ENCODE measurements around the gene OSBPL6. TPM values are rescaled to one million over a fixed set of nuclear protein-coding genes. Genes with fewer than 3 reads are reported as not detected.

Gene OSBPL6
- total RNA-seq, 8 experiments from 2014 or later: 6.8 to 16.5 (median 11.2) TPM

DNA sequence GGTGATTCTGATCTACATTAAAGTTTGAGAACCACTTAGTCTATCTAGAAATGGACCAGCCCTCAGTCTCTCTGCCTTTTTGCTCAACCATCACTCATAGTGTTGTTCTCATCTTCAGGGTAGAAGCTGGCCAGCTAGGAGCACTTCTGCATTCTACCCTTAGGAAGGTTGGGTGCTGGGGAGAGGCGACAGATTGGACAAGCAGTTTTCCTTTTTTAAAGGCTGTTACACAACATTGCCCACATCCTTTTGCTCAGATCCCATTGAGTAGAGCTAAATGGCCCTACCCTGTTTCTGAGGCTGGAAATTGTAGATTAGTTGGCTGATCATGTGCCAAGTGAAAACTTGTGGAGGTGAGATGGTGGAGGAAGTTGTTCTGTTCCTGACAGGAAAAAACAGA, 35.6 kb downstream of the OSBPL6 start:
- ATAC-seq (replicated peaks in 6 of 8): no peak
- WGBS, 10 experiments: 83 to 100% (median 88%) methylated on average over 1 of the region's 1 CpG; no CpG with 5 or more reads in 5 of the 10 experiments
- in situ Hi-C loops (cut with MboI; ENCODE audit: low pct_unique_long_range_greater_than_20kb in 2 of 9, low sequenced_read_pairs in 9 of 9, unreplicated experiment in 9 of 9): no loop called here
- Histone ChIP-seq H3K4me3 (no peak overlapping the region), H3K27ac (no peak overlapping the region), H3K4me1 (replicated peaks in 1 of 2) (peaks cover 6 to 9% of the 10 kb centered on the region in 2 donors)

DNA sequence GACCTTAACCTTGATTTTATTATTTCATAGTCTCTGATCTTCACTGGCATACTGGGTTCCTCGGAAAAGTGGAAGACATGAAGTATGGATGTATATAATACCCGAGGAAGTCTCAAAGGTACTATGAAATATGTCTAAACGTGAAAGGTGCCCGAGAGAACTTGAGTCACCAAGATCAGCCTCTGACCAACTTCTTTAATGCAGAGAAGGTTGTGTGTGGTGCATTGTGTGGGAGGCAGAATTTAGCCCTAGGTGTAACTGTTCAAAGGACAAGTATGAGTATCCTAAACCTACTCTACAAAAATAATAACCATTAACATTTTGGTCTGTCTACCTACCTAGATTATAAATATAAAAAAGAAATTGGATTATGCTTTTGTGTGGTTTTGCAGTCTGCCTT, 36.1 kb downstream of the OSBPL6 start:
- 66 to 100% (median 83%) methylated on average over 2 to 4 of the region's 4 CpGs; no CpG with 5 or more reads in 3 of the 10 experiments for WGBS, 10 experiments
- in situ Hi-C loops (cut with MboI; ENCODE audit: low pct_unique_long_range_greater_than_20kb in 2 of 9, low sequenced_read_pairs in 9 of 9, unreplicated experiment in 9 of 9): no loop called here
- no peak overlapping the region for H3K27ac ChIP-seq
- H3K4me3 ChIP-seq: no peak overlapping the region
- peaks cover 2 to 5% of the 10 kb centered on the region in 2 donors for H3K4me1 ChIP-seq (replicated peaks in 1 of 2)
- no peak for ATAC-seq (replicated peaks in 6 of 8)

DNA sequence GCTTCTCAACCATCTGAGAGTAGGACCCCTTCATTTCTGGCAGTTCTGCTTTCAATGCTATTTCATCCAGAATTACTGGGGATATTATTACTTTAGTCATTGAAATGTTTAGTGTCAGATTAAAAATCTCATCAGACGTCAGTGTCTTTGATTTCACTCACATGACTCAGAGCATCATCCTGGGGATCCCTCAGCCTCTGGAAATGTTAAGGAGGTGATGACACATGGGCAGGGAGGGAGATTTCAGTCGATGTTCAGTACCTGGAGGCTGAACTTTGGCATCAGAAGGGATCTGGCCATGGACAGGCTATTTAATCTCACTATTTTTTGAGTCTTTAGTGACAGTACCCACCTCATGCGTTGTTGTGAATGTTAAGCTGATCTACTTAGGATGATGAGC, 39.1 kb downstream of the OSBPL6 start:
- Histone ChIP-seq H3K4me1 (replicated peaks in 1 of 2) (no peaks in the 10 kb centered on the region), H3K4me3 (no peak overlapping the region), H3K27ac (no peak overlapping the region)
- in situ Hi-C loops (cut with MboI; ENCODE audit: low pct_unique_long_range_greater_than_20kb in 2 of 9, low sequenced_read_pairs in 9 of 9, unreplicated experiment in 9 of 9): no loop called here
- peak in 4 of 8 experiments; percentile 15 to 53 (median 42) for ATAC-seq (replicated peaks in 6 of 8)
- WGBS, 10 experiments: 10 to 100% (median 63%) methylated on average over 1 to 3 of the region's 3 CpGs; no CpG with 5 or more reads in 2 of the 10 experiments

DNA sequence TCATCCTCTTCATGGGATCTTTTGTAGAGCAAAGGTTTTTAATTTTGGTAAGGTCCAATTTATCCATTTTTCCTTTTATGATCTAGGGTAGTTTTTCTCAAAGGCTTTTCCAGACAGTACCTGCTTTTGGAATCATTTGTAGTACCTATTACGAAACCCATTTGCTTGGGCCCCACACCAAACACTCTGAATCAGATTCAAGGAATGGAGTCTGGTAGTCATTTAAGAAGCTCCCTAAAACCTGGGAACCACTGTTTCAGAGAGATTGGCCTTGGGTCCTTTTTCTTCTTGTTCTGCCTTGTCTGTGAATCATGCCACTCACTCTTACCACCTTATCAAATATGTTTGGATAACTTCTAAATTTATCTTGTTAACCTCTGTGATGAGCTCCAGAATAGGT, 40.3 kb downstream of the OSBPL6 start:
- no peaks in the 10 kb centered on the region for H3K4me1 ChIP-seq (replicated peaks in 1 of 2)
- ATAC-seq (replicated peaks in 6 of 8): no peak
- WGBS, 10 experiments: 80 to 100% (median 94%) methylated on average over 1 of the region's 1 CpG; no CpG with 5 or more reads in 4 of the 10 experiments
- in situ Hi-C loops (cut with MboI; ENCODE audit: low pct_unique_long_range_greater_than_20kb in 2 of 9, low sequenced_read_pairs in 9 of 9, unreplicated experiment in 9 of 9): no loop called here
- H3K27ac ChIP-seq: no peak overlapping the region
- H3K4me3 ChIP-seq: no peak overlapping the region

DNA sequence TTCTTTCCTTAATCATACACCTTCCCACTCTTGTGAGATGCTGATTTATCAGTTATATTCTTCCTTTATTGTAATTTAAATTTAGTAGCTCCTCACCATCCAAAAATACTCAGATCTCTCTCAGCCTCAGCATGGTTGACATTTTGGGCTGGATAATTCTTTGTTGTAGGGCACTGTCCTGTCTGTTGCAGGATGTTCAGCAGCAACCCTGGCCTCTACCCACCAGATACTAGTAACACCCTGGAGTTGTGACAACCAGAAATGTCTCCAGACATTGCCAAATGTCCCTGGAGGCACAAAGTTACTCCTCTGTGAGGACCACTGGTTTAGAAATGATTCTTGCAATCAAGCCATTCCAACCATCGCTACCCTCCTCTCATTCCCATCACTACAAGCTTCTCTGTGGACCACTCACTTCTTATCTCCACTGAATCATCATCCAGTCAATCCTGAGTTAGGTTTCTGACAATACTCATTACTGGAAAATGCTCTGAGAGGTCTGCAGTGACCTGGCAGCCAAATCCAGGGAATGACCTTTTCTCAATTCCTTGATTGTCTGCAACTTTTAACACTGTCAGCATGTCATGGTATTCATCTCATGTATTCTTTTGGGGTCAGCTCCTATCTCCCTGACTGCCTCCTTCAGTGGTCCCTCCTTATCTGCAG, 43.3 kb downstream of the OSBPL6 start:
- 100% methylated on average over 1 of the region's 1 CpG; no CpG with 5 or more reads in 5 of the 10 experiments for WGBS, 10 experiments
- ATAC-seq (replicated peaks in 6 of 8): peak in 1 of 8 experiments; percentile 6

DNA sequence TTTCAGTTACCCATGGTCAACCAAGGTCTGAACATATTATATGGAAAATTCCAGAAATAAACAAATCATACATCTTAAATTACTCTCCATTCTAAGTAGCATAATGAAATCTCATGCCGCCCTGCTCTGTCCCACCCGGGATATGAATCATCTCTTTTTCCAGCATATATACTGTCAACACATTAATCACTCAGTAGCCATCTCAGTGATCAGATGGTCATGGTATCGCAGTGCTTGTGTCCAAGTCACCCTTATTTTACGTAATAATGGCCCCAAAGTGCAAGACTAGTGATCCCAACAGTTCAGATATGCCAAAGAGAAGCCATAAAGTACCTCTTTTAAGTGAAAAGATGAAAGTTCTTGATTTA, 43.8 kb downstream of the OSBPL6 start:
- Histone ChIP-seq H3K4me1 (replicated peaks in 1 of 2) (peaks cover 8 to 9% of the 10 kb centered on the region in 2 donors), H3K4me3 (no peak overlapping the region), H3K27ac (no peak overlapping the region)
- 4 to 100% (median 78%) methylated on average over 1 to 4 of the region's 4 CpGs for WGBS, 10 experiments
- in situ Hi-C loops (cut with MboI; ENCODE audit: low pct_unique_long_range_greater_than_20kb in 2 of 9, low sequenced_read_pairs in 9 of 9, unreplicated experiment in 9 of 9): no loop called here
- peak in 5 of 8 experiments; percentile 15 to 78 (median 48) for ATAC-seq (replicated peaks in 6 of 8)

More for the DNA sequence above, 43.3 kb downstream of the OSBPL6 start:
- Histone ChIP-seq H3K4me1 (replicated peaks in 1 of 2) (peaks cover 7 to 9% of the 10 kb centered on the region in 2 donors), H3K27ac (no peak overlapping the region), H3K4me3 (no peak overlapping the region)
- in situ Hi-C loops (cut with MboI; ENCODE audit: low pct_unique_long_range_greater_than_20kb in 2 of 9, low sequenced_read_pairs in 9 of 9, unreplicated experiment in 9 of 9): no loop called here

DNA sequence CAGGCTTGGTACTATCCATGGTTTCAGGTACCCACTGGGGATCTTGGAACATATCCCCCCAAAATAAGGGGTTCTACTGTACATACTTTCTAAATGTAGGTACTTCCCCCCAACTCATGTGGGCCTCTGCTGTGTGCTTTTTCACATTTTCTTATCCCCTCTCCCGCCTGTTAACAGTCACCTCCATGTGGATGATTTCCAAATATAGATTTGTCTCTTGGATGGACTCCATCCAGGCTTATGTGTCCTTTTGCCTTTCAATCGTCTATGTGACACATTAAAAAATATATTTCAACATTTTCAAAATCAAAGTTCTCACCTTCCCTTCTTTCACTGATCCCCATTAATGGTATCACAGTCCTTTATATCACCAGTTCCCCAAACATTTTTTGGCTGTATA, 44.4 kb downstream of the OSBPL6 start:
- WGBS, 10 experiments: 58 to 100% (median 88%) methylated on average over 1 to 2 of the region's 2 CpGs; no CpG with 5 or more reads in 1 of the 10 experiments

DNA sequence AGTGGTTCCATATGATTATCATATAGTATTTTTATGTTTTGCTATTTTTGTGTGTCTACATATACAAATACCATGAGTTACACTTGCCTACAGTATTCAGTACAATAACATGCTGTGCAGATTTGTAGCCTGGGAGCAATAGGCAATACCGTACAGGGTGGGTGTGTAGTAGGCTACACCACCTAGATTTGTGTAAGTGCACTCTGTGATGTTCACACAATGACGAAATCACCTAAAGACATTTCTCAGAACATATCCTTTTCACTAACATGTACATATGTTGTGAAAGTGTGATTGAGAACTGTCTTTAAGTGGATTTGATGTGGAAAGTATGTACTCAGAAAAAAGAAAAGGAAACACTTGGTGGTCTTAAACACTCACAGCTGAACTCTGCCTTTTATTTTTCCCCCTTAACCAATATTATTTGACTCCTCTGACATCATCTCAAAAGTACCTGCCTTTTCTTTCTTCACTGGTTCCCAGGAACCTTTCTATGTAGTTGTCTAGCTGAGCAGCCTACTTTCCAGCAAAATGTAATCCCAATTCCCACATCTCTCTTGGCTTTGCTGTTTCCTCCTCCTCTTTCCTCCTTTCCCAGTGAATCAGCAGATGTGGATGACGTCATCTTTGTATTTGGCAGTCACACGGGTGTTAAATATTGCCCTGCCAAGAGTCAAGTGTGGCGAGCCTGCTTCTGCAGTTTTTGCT, 47.7 kb downstream of the OSBPL6 start:
- in situ Hi-C loops (cut with MboI; ENCODE audit: low pct_unique_long_range_greater_than_20kb in 2 of 9, low sequenced_read_pairs in 9 of 9, unreplicated experiment in 9 of 9): no loop called here
- 0 to 87% (median 19%) methylated on average over 1 to 5 of the region's 5 CpGs; no CpG with 5 or more reads in 1 of the 10 experiments for WGBS, 10 experiments
- Histone ChIP-seq H3K4me1 (replicated peaks in 1 of 2) (peaks cover 8 to 9% of the 10 kb centered on the region in 2 donors), H3K27ac (peak overlapping the region in 1 of 2 donors; percentile 9), H3K4me3 (no peak overlapping the region)
- ATAC-seq (replicated peaks in 6 of 8): peak; percentile 85 to 98 (median 94)

More for the DNA sequence above, 44.4 kb downstream of the OSBPL6 start:
- peaks cover 8 to 9% of the 10 kb centered on the region in 2 donors for H3K4me1 ChIP-seq (replicated peaks in 1 of 2)
- no peak overlapping the region for H3K27ac ChIP-seq
- no peak overlapping the region for H3K4me3 ChIP-seq
- ATAC-seq (replicated peaks in 6 of 8): no peak
- in situ Hi-C loops (cut with MboI; ENCODE audit: low pct_unique_long_range_greater_than_20kb in 2 of 9, low sequenced_read_pairs in 9 of 9, unreplicated experiment in 9 of 9): no loop called here

DNA sequence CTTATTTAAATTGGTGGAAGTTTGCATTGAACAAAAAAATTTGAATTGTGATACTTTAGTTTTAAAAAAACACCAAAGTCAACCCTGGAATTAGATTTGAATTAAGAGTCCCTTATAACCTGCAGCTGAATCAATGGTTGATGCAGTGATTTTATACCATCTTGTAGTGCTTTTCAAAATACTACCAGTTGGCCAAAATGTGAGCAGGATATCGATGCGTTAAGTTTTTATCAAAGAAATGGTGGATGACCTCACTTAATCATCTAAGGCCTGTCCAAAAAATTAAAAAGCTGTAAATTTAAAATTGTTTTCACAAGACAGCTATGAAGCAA, 48.2 kb downstream of the OSBPL6 start:
- 0 to 100% (median 84%) methylated on average over 2 of the region's 2 CpGs for WGBS, 10 experiments
- Histone ChIP-seq H3K4me1 (replicated peaks in 1 of 2) (peaks cover 8 to 9% of the 10 kb centered on the region in 2 donors), H3K4me3 (no peak overlapping the region), H3K27ac (no peak overlapping the region)
- ATAC-seq (replicated peaks in 6 of 8): peak in 3 of 8 experiments; percentile 8 to 30 (median 18)
- in situ Hi-C loops (cut with MboI; ENCODE audit: low pct_unique_long_range_greater_than_20kb in 2 of 9, low sequenced_read_pairs in 9 of 9, unreplicated experiment in 9 of 9): no loop called here

DNA sequence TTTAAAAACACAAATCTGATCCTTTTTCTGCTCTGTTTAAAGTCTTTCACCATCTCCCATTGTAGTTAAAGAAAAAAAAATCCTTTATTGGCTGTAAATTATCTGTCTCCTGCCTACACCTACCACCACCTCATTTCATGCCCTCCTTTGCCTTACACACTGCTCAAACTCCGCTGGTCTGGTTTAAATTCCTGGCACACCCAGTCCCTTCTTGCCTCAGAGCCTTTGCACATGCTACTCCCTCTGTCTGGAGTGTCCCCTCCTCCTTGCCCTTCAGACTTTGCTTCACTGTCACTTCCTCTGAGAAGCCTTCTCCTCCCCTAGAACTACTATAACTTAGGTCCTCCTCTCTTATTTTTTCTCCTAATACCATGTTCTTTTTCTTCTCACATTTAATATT, 49.6 kb downstream of the OSBPL6 start:
- WGBS, 10 experiments: 33 to 100% (median 93%) methylated on average over 1 of the region's 1 CpG; no CpG with 5 or more reads in 4 of the 10 experiments
- Histone ChIP-seq H3K4me1 (replicated peaks in 1 of 2) (peaks cover 8 to 9% of the 10 kb centered on the region in 2 donors), H3K4me3 (no peak overlapping the region), H3K27ac (no peak overlapping the region)
- peak in 2 of 8 experiments; percentile 12 to 18 for ATAC-seq (replicated peaks in 6 of 8)
- in situ Hi-C loops (cut with MboI; ENCODE audit: low pct_unique_long_range_greater_than_20kb in 2 of 9, low sequenced_read_pairs in 9 of 9, unreplicated experiment in 9 of 9): no loop called here

DNA sequence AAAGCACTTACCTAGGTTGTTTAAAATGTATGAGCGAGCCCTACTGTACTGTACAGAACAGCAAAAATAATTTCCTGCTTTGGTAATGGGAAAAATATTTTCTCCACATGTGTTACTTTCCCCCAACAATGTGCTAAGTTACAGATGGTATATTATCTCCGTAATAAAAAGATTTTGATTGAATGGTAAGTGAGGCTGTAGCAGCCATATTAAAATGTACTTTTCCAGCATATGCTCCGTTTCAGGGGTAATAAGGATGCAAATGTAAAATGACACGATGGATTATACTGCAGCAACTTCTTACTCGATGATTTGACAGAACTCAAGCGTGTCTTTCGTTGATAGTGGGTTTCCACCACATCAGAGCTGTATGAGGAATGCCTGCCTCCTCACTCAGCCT, 50.5 kb downstream of the OSBPL6 start:
- ATAC-seq (replicated peaks in 6 of 8): no peak
- Histone ChIP-seq H3K4me3 (no peak overlapping the region), H3K27ac (no peak overlapping the region), H3K4me1 (replicated peaks in 1 of 2) (peaks cover 8 to 9% of the 10 kb centered on the region in 2 donors)
- in situ Hi-C loops (cut with MboI; ENCODE audit: low pct_unique_long_range_greater_than_20kb in 2 of 9, low sequenced_read_pairs in 9 of 9, unreplicated experiment in 9 of 9): no loop called here
- WGBS, 10 experiments: 20 to 97% (median 77%) methylated on average over 4 to 7 of the region's 7 CpGs; no CpG with 5 or more reads in 1 of the 10 experiments

DNA sequence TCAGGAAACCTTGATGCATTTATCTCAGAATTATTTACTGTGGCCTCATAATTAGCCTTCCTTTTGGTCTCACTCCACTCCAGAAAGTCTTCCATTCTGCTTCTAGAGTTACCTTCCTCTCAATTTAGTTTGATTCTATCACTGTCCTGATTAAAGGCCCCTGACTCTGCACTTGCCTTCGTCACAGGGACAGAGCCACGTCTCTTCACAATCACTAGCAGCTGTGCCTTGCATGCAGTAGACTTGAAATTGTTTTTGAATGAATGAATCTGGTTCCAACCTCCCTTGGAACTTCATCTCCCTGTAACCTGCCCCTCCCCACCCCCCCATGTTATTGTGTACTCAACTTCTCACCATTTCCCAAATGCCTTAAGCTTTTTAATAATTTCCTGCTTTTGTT, 52.4 kb downstream of the OSBPL6 start:
- 67 to 100% (median 84%) methylated on average over 1 to 2 of the region's 2 CpGs; no CpG with 5 or more reads in 2 of the 10 experiments for WGBS, 10 experiments
- ATAC-seq (replicated peaks in 6 of 8): no peak
- in situ Hi-C loops (cut with MboI; ENCODE audit: low pct_unique_long_range_greater_than_20kb in 2 of 9, low sequenced_read_pairs in 9 of 9, unreplicated experiment in 9 of 9): no loop called here
- H3K4me3 ChIP-seq: no peak overlapping the region
- peaks cover 23 to 27% of the 10 kb centered on the region in 2 donors for H3K4me1 ChIP-seq (replicated peaks in 1 of 2)
- no peak overlapping the region for H3K27ac ChIP-seq

DNA sequence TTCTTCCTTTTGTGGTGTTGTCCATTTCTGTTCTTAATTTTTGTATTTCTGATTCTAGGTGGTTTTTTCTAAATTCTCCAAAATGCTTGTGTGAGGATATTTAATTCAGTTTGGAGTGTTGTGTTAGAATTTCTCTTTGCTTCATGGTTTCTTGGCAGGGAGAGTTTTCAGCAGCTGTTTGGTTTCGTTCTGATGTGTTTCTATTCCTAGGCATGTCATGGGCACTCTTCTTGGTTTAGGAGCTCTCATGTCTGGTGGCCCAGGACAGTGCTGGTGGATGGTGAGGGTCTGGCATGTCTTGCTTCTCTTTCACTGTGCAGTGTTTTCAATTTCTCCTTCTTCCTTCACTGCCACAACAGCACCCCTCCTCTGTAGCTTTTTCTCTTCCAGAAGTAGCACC, 52.9 kb downstream of the OSBPL6 start:
- in situ Hi-C loops (cut with MboI; ENCODE audit: low pct_unique_long_range_greater_than_20kb in 2 of 9, low sequenced_read_pairs in 9 of 9, unreplicated experiment in 9 of 9): no loop called here
- Histone ChIP-seq H3K27ac (no peak overlapping the region), H3K4me3 (no peak overlapping the region), H3K4me1 (replicated peaks in 1 of 2) (peaks cover 17 to 24% of the 10 kb centered on the region in 2 donors)
- WGBS, 10 experiments: 44 to 100% (median 71%) methylated on average over 1 of the region's 1 CpG; no CpG with 5 or more reads in 3 of the 10 experiments
- no peak for ATAC-seq (replicated peaks in 6 of 8)
